HFFc6 (cell line): ENCODE results near the gene SPEG. TPM values are rescaled to one million over a fixed set of nuclear protein-coding genes. Genes with fewer than 3 reads are reported as not detected.
"Not testable (repeated sequence)": the region's sequence is repeated elsewhere in the genome, so short reads cannot be mapped to it uniquely, and the experiment has no call there.

Experiments used
- DNase-seq: peaks from one replicate; pipeline ENCODE4 v3.0.0-alpha.2; 2018
- H3K27ac Mint-ChIP-seq: 2 replicates; pipeline ENCODE4 v1.8.0; 2020; ENCODE audit warnings: mild to moderate bottlenecking, mixed read lengths
- H3K27me3 Mint-ChIP-seq: 2 replicates; pipeline ENCODE4 v1.8.0; 2021; ENCODE audit warnings: mild to moderate bottlenecking, moderate library complexity, mixed read lengths; ENCODE audit not compliant: insufficient read depth
- H3K36me3 Mint-ChIP-seq: 2 replicates; pipeline ENCODE4 v1.8.0; 2021; ENCODE audit warnings: low read depth, mixed read lengths
- H3K4me1 Mint-ChIP-seq: 2 replicates; pipeline ENCODE4 v1.8.0; 2020; ENCODE audit warnings: low read depth, mixed read lengths
- H3K4me3 Mint-ChIP-seq: 2 replicates; pipeline ENCODE4 v1.8.0; 2020; ENCODE audit warnings: mild to moderate bottlenecking, moderate library complexity, mixed read lengths
- H3K9me3 Mint-ChIP-seq: 2 replicates; pipeline ENCODE4 v1.8.0; 2020; ENCODE audit warnings: mild to moderate bottlenecking, mixed read lengths
- total RNA-seq, 6 experiments: library from RNA; stranded (reverse); fragmentation: NEBNext Ultra II Directional; extraction: Animal tissue kit (Norgen Biotek cat#: 25700); gene quantifications; 2 replicates in 1 of 6; 3 replicates in 5 of 6; pipeline ENCODE4 v1.2.3, GENCODE V29; 2021
- TF ChIP-seq, protein P1 (sequence below): fragments of 200-600 bp; sonication (generic); IDR thresholded peaks from 2 replicates; pipeline ENCODE4 v1.5.0; 2021; ENCODE audit warnings: antibody characterized with exemption, mild to moderate bottlenecking

SPEG gene
- total RNA-seq, 6 experiments from 2014 or later: 80.9 to 89.5 (median 84.7) TPM

DNA sequence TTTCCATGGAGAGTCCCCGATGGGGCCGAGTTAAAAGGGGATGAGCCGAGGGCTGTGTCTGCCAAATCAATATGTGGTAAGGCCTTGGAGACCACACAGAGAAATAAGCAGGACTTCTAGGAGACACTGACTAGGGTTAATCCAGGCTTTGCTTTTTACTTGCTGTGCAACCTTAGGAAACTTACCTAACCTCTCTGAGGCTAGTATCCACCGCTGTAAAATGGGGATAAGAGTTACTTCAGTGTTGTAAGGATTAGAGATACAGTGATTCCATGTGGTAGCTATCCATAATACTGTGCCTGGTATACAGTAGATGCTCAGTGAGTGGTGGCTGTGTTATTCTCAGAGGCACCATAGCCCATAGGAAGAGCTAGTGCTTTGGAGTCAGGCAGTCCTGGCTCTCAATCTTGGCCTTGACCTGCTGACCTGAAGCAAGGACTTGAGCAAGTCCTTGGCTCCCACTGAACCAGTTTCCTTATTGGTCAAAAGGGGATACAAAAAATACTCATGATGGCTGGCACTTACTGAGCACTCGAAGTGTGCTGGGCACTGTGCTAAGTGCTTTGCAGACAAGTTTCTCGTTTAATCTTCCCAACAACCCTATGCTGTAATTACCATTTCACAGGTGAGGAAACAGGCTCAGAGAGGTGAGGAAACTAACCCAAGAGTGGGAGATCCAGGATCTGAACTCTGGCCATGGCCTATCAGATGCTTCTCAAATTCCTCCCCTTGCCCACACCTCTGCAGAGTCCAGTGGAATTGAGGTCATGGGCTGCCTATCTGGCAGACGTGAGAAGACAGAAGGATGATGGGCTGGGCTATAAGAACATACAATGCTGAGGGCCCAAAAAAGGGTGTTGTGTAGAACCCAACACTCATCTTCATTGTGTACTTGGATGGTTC lies 28.4 kb upstream of the SPEG start:
- H3K36me3 Mint-ChIP-seq: peaks cover 5% of the 10 kb centered on the region; the same call in 1 of the 2 replicates
- H3K4me3 Mint-ChIP-seq: peak overlapping the region; percentile 64; the same call in 1 of the 2 replicates
- H3K27ac Mint-ChIP-seq: peak overlapping the region; percentile 90
- H3K4me1 Mint-ChIP-seq: peaks cover 73% of the 10 kb centered on the region
- no peak for DNase-seq
- H3K27me3 Mint-ChIP-seq: no peaks in the 10 kb centered on the region; the same call in 1 of the 2 replicates
- TF ChIP-seq, protein P1, sequence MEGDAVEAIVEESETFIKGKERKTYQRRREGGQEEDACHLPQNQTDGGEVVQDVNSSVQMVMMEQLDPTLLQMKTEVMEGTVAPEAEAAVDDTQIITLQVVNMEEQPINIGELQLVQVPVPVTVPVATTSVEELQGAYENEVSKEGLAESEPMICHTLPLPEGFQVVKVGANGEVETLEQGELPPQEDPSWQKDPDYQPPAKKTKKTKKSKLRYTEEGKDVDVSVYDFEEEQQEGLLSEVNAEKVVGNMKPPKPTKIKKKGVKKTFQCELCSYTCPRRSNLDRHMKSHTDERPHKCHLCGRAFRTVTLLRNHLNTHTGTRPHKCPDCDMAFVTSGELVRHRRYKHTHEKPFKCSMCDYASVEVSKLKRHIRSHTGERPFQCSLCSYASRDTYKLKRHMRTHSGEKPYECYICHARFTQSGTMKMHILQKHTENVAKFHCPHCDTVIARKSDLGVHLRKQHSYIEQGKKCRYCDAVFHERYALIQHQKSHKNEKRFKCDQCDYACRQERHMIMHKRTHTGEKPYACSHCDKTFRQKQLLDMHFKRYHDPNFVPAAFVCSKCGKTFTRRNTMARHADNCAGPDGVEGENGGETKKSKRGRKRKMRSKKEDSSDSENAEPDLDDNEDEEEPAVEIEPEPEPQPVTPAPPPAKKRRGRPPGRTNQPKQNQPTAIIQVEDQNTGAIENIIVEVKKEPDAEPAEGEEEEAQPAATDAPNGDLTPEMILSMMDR: no peak
- H3K9me3 Mint-ChIP-seq: no peaks in the 10 kb centered on the region

DNA sequence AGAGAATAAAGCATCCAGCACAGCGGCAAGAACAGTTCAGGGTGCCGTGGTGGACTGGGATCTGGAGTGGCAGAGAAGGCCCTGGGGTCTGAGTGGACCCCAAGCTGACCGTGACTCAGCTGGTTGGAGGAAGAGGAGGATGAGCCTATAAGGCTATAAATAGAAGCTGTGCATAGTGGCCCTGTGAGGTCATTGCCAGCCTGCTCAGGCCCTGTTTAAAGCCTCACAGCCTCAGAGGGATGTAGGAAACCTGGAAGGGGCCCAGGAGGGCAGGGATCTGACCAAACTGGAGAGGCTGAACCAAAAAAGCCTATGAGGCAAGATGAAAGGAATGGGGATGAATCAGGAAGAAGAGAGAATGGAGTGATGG lies 27.8 kb upstream of the SPEG start:
- Mint-ChIP-seq H3K4me3 (peak overlapping the region; percentile 64), H3K4me1 (peaks cover 73% of the 10 kb centered on the region), H3K27ac (peak overlapping the region; percentile 90), H3K27me3 (no peaks in the 10 kb centered on the region; the same call in 1 of the 2 replicates), H3K36me3 (peaks cover 5% of the 10 kb centered on the region; the same call in 1 of the 2 replicates), H3K9me3 (no peaks in the 10 kb centered on the region)
- TF ChIP-seq, protein P1: no peak
- peak; percentile 97 for DNase-seq

DNA sequence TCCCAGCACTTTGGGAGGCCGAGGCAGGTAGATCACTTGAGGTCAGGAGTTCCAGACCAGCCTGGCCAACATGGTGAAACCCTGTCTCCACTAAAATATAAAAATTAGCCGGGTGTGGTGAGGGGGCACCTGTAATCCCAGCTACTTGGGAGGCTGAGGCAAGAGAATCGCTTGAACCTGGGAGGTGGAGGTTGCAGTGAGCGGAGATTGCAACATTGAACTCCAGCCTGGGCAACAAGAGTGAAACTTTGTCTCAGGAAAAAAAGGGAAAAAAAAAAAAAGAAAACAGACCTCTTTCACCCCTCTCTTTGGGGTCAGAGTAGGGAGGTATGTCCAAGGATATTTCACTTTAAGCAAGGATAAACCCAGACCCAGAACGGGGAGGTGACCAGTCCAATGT lies 27.3 kb upstream of the SPEG start:
- peak overlapping the region; percentile 90 for H3K27ac Mint-ChIP-seq
- not testable (repeated sequence) for H3K27me3 Mint-ChIP-seq, DNase-seq, H3K36me3 Mint-ChIP-seq, H3K9me3 Mint-ChIP-seq
- peaks cover 71% of the 10 kb centered on the region for H3K4me1 Mint-ChIP-seq
- H3K4me3 Mint-ChIP-seq: peak overlapping the region; percentile 64

DNA sequence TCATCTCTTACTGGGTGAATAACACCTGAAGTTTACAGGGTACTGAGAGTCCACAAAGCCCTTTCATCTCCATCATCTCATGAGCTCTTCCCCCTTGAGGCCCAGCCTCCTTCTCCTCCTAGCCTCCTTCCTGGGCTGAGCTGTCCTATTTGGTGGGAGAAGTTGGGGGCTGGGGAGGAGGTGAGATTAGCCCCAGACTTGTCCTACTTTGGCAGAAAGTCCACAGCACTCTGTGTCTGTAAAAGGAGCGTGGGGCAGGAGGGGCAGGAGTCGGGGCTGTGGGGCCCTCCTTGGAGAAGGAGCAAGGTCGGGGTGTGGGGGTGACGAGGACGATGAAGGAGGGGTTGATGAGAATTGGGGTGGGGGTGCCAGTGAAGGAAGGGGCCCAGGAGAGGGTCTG lies 26.4 kb upstream of the SPEG start:
- Mint-ChIP-seq H3K4me3 (peak overlapping the region; percentile 56; the same call in 1 of the 2 replicates), H3K27ac (peak overlapping the region; percentile 90), H3K4me1 (peaks cover 62% of the 10 kb centered on the region), H3K9me3 (peaks cover 9% of the 10 kb centered on the region; the same call in 1 of the 2 replicates), H3K36me3 (peaks cover 5% of the 10 kb centered on the region; the same call in 1 of the 2 replicates), H3K27me3 (no peaks in the 10 kb centered on the region)
- DNase-seq: no peak
- TF ChIP-seq, protein P1: no peak

DNA sequence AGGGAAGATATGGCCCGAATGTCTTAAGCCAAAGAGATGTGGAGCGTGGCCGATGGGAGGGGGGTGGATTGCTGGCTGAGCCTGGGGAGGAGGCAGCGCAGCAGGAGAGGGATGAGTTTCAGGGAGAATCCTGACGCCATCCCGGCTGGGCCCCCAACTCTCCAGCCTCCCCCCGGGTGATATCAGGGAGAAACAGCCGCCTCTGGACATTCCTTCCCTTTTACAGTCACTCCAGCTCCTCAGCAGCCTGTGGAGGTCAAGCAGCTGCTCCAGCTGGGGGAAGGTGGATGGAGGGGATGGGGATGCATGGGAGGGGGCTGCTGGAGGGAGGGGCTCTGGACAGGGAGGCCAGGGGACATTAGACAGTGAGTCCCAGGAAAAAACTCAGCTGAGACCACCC lies 26.0 kb upstream of the SPEG start:
- TF ChIP-seq, protein P1: no peak
- DNase-seq: no peak
- Mint-ChIP-seq H3K36me3 (peaks cover 5% of the 10 kb centered on the region; the same call in 1 of the 2 replicates), H3K4me1 (peaks cover 58% of the 10 kb centered on the region), H3K9me3 (peaks cover 9% of the 10 kb centered on the region; the same call in 1 of the 2 replicates), H3K4me3 (no peak overlapping the region), H3K27ac (peak overlapping the region; percentile 90), H3K27me3 (no peaks in the 10 kb centered on the region)

DNA sequence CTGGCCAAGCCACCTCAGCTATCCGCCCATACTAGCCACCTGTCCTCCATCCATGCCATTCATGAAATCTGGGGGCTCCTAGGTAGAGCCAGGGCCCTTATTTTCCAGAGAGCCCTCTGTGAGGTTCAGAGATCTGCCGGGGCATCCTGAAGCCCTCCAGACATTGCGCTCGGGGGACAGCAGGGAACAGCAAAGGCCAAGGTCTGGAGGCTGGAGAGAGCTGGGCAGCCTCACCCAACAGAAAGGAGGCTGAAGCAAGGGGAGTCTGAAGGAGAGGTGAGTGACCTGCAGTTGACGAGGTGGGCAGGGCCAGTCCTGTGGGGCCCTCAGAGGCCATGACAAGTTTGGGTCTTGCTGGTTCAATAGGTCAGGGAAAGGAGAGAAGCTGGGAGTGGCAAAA lies 25.0 kb upstream of the SPEG start:
- H3K4me1 Mint-ChIP-seq: peaks cover 48% of the 10 kb centered on the region
- H3K9me3 Mint-ChIP-seq: peaks cover 9% of the 10 kb centered on the region; the same call in 1 of the 2 replicates
- DNase-seq: no peak
- H3K27me3 Mint-ChIP-seq: no peaks in the 10 kb centered on the region
- no peak overlapping the region for H3K27ac Mint-ChIP-seq
- no peak overlapping the region for H3K4me3 Mint-ChIP-seq
- TF ChIP-seq, protein P1: no peak
- H3K36me3 Mint-ChIP-seq: peaks cover 5% of the 10 kb centered on the region; the same call in 1 of the 2 replicates
